ENCODE data around the gene ABTB1.

DNA sequence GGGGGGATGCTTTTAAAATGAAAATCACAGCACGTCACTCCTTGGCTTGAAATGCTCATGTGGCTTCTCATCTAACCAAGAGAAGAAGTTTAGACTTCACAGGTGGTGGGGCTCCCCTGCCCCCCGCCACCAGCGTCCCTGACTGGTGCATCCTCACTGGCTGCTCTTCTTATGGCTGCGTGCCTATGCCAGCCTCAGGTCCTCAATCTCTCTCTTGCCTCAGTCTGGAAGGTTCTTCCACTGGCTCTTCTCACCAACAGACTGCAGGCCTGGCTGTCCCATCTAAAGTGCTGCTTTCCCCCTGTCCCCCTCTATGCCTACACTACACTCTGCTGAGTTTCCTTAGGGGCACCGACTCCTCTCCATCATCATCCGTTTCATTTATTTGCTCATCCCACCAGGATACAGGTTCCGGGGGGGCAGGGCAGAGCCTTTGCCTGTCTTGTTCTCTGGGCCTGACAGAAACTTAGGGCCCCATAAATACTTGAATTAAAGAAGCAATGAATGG, 20.6 kb downstream of the ABTB1 start:
- TF ChIP-seq, protein P1, sequence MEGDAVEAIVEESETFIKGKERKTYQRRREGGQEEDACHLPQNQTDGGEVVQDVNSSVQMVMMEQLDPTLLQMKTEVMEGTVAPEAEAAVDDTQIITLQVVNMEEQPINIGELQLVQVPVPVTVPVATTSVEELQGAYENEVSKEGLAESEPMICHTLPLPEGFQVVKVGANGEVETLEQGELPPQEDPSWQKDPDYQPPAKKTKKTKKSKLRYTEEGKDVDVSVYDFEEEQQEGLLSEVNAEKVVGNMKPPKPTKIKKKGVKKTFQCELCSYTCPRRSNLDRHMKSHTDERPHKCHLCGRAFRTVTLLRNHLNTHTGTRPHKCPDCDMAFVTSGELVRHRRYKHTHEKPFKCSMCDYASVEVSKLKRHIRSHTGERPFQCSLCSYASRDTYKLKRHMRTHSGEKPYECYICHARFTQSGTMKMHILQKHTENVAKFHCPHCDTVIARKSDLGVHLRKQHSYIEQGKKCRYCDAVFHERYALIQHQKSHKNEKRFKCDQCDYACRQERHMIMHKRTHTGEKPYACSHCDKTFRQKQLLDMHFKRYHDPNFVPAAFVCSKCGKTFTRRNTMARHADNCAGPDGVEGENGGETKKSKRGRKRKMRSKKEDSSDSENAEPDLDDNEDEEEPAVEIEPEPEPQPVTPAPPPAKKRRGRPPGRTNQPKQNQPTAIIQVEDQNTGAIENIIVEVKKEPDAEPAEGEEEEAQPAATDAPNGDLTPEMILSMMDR (IDR thresholded peaks at IDR 0.05; ENCODE audit: low read depth, low read length) = no peak
- no peak for TF ChIP-seq EZH2phosphoT487 (IDR thresholded peaks at IDR 0.05; ENCODE audit: low read depth)

All from OCI-LY3 (cell line).